Tibial artery (tissue), 4 donors: ENCODE measurements around the gene ACTRT2.
A peak's percentile ranks its signal among the peaks of the same experiment; 100 is the strongest.

Source experiments
- DNase-seq, 2 donors: peaks; one replicate each; pipeline ENCODE4 v3.0.0-alpha.2; 2019
- H3K27ac ChIP-seq, 2 donors: fragments of 200-600 bp; sonication (generic) in 1 of 2; 1 replicate in 1 of 2; 2 replicates in 1 of 2; pipeline ENCODE4 v1.5.1; 2018 to 2019; ENCODE audit warnings: mild to moderate bottlenecking in 1 of 2
- H3K27me3 ChIP-seq, 2 donors: fragments of 200-600 bp; sonication (generic) in 1 of 2; one replicate each; pipeline versions ENCODE4 v1.5.1 to v1.6.0; 2016 to 2019
- H3K36me3 ChIP-seq, 3 donors: fragments of 200-600 bp; sonication (generic) in 2 of 3; one replicate each; pipeline ENCODE4 v1.5.1; 2016 to 2019; ENCODE audit warnings: mild to moderate bottlenecking in 2 of 3
- H3K4me1 ChIP-seq, 4 donors: fragments of 200-600 bp; sonication (generic) in 2 of 4; 1 replicate in 3 of 4; 2 replicates in 1 of 4; pipeline ENCODE4 v1.5.1; 2016 to 2019
- H3K4me3 ChIP-seq, 2 donors: fragments of 200-600 bp; sonication (generic) in 1 of 2; 1 replicate in 1 of 2; 2 replicates in 1 of 2; pipeline ENCODE4 v1.5.1; 2018 to 2019; ENCODE audit warnings: mild to moderate bottlenecking in 2 of 2
- H3K9me3 ChIP-seq, 3 donors: fragments of 200-600 bp; sonication (generic) in 1 of 3; one replicate each; pipeline ENCODE4 v1.5.1; 2016 to 2019
- CTCF ChIP-seq, 2 experiments: fragments of 200-600 bp in 1 of 2; fragments of 450-650 bp in 1 of 2; IDR thresholded peaks; one replicate each; pipeline ENCODE4 v1.5.1; 2017 to 2019; ENCODE audit warnings: antibody characterized with exemption in 2 of 2, mild to moderate bottlenecking in 1 of 2, moderate library complexity in 1 of 2
- intact Hi-C: fragments of 100-400 bp; cut with DNase I; formaldehyde crosslinking; loops from one replicate; pipeline ENCODE4 v1.15.0; 2023; ENCODE audit warnings: low total_unique reads

ACTRT2 gene

GRCh38 chr1:3067301-3067670 lies 46.0 kb downstream of the ACTRT2 start:
- Histone ChIP-seq H3K9me3 (no peaks in the 10 kb centered on the region), H3K4me1 (peaks cover 0 to 76% (median 40%) of the 10 kb centered on the region in 4 donors), H3K36me3 (peaks cover 8 to 16% (median 11%) of the 10 kb centered on the region in 3 donors), H3K27me3 (no peaks in the 10 kb centered on the region), H3K27ac (peak overlapping the region; percentile 98 to 100), H3K4me3 (peak overlapping the region; percentile 77 to 92)
- intact Hi-C loops = loop anchor here (5.0 kb wide), 3 partner anchors 155 to 340 kb away; no protein-coding TSS in a partner anchor
- no peak for TF ChIP-seq CTCF (IDR thresholded peaks at IDR 0.05)
- DNase-seq = peak in 1 of 2 donors; percentile 66

- Histone ChIP-seq H3K27me3 (no peaks in the 10 kb centered on the region), H3K36me3 (peaks cover 3 to 10% (median 9%) of the 10 kb centered on the region in 3 donors), H3K9me3 (no peaks in the 10 kb centered on the region), H3K4me3 (peak overlapping the region; percentile 77 to 92), H3K4me1 (peaks cover 0 to 77% (median 42%) of the 10 kb centered on the region in 4 donors), H3K27ac (peak overlapping the region; percentile 98 to 100)
- TF ChIP-seq CTCF (IDR thresholded peaks at IDR 0.05) = no peak
- intact Hi-C loops = loop anchor here (5.0 kb wide), 3 partner anchors 154 to 339 kb away; no protein-coding TSS in a partner anchor
- DNase-seq = peak in 1 of 2 donors; percentile 69
These were observed 46.6 kb downstream of the ACTRT2 start for GRCh38 chr1:3067671-3068563.

- Histone ChIP-seq H3K27ac (peak within 1 kb of the TSS; percentile 98 to 100), H3K4me3 (peak within 1 kb of the TSS; percentile 77 to 92), H3K27me3 (no peaks in the 10 kb centered on the region), H3K4me1 (peaks cover 0 to 77% (median 46%) of the 10 kb centered on the region in 4 donors), H3K36me3 (peaks cover 0 to 2% (median under 1%) of the 10 kb centered on the region in 3 donors), H3K9me3 (no peaks in the 10 kb centered on the region)
- intact Hi-C loops = loop anchor here (5.0 kb wide), 3 partner anchors 154 to 339 kb away; no protein-coding TSS in a partner anchor
- TF ChIP-seq CTCF (IDR thresholded peaks at IDR 0.05) = no peak
- peak; percentile 74 to 84 for DNase-seq
These were observed 47.5 kb downstream of the ACTRT2 start, which contains the start of gene PRDM16 for GRCh38 chr1:3068564-3069431. TSS of gene PRDM16 (plus strand) at chr1:3069203. CDS start at chr1:3069260, 57 bp downstream.

- Histone ChIP-seq H3K9me3 (no peaks in the 10 kb centered on the region), H3K36me3 (no peaks in the 10 kb centered on the region), H3K27me3 (no peaks in the 10 kb centered on the region), H3K4me3 (peak overlapping the region; percentile 77 to 92), H3K4me1 (peaks cover 0 to 77% (median 50%) of the 10 kb centered on the region in 4 donors), H3K27ac (peak overlapping the region; percentile 98 to 100)
- intact Hi-C loops = loop anchor here (5.0 kb wide), 5 partner anchors 53 to 338 kb away; no protein-coding TSS in a partner anchor
- peak; percentile 55 to 84 for DNase-seq
- TF ChIP-seq CTCF (IDR thresholded peaks at IDR 0.05) = peak; percentile 21 to 27
These were observed 48.4 kb downstream of the ACTRT2 start for GRCh38 chr1:3069491-3070308.
